Renal pelvis (tissue), 4 donors: ENCODE data around the gene SLC4A11. TPM values are rescaled to one million over a fixed set of nuclear protein-coding genes. Genes with fewer than 3 reads are reported as not detected.
"Not testable (repeated sequence)": the region's sequence is repeated elsewhere in the genome, so short reads cannot be mapped to it uniquely, and the experiment has no call there.

ENCODE experiments used
- DNase-seq: peaks from one replicate; pipeline ENCODE4 v3.0.0-alpha.2; 2013
- polyA plus RNA-seq, 3 donors: library from polyadenylated mRNA; unstranded; fragments of 120-200 nt; gene quantifications; one replicate each; pipeline ENCODE4 v1.2.1, GENCODE V29; 2013; ENCODE audit not compliant: insufficient read length in 3 of 3

Gene SLC4A11
- polyA plus RNA-seq, 3 donors, result 2.3 to 3.6 (median 3.0) TPM

GRCh38 chr20:3203315-3204123 is 35.5 kb downstream of the SLC4A11 start:
- no peak for DNase-seq

GRCh38 chr20:3202965-3203314 is 36.0 kb downstream of the SLC4A11 start:
- DNase-seq, result no peak

- DNase-seq, result no peak
These were observed 38.8 kb downstream of the SLC4A11 start for GRCh38 chr20:3199976-3200755.

GRCh38 chr20:3199206-3199605 is 39.8 kb downstream of the SLC4A11 start:
- DNase-seq, result no peak

GRCh38 chr20:3195590-3196237 is 43.3 kb downstream of the SLC4A11 start:
- no peak for DNase-seq

GRCh38 chr20:3194617-3195280 is 44.2 kb downstream of the SLC4A11 start:
- no peak for DNase-seq

- DNase-seq, result no peak
These were observed 45.0 kb downstream of the SLC4A11 start for GRCh38 chr20:3193806-3194616.

GRCh38 chr20:3192226-3193015 is 46.6 kb downstream of the SLC4A11 start:
- no peak for DNase-seq

GRCh38 chr20:3190681-3191111 is 48.3 kb downstream of the SLC4A11 start:
- no peak for DNase-seq

GRCh38 chr20:3189561-3190131 is 49.3 kb downstream of the SLC4A11 start:
- no peak for DNase-seq

GRCh38 chr20:3188823-3189413 is 50.1 kb downstream of the SLC4A11 start:
- DNase-seq, result no peak

GRCh38 chr20:3187861-3188260 is 51.1 kb downstream of the SLC4A11 start:
- DNase-seq, result not testable (repeated sequence)

GRCh38 chr20:3183896-3184612 is 54.9 kb downstream of the SLC4A11 start:
- DNase-seq, result no peak

- not testable (repeated sequence) for DNase-seq
These were observed 56.6 kb downstream of the SLC4A11 start for GRCh38 chr20:3182429-3182828.

GRCh38 chr20:3181270-3181669 is 57.7 kb downstream of the SLC4A11 start:
- no peak for DNase-seq

- no peak for DNase-seq
These were observed 58.7 kb downstream of the SLC4A11 start for GRCh38 chr20:3180319-3180718.

- DNase-seq, result no peak
These were observed 61.1 kb downstream of the SLC4A11 start for GRCh38 chr20:3177746-3178485.
